DND-41 (cell line): ENCODE data around the gene GPR39.

Source experiments
- ATAC-seq: fragments of 200-7000 bp; cut with Tn5 transposase; 3 replicates; pipeline ENCODE4 v1.9.1; 2021; ENCODE audit warnings: low read depth; ENCODE audit not compliant: insufficient read depth
- DNase-seq: peaks from one replicate; pipeline ENCODE4 v3.0.0-alpha.2; 2020
- H2AFZ ChIP-seq: 2 replicates; pipeline ENCODE4 v1.6.0; 2012; ENCODE audit warnings: low read depth, low read length
- H3K27ac ChIP-seq: 2 replicates; pipeline ENCODE4 v1.5.1; 2012; ENCODE audit warnings: low read length, inconsistent platforms
- H3K27me3 ChIP-seq: fragments of 200-600 bp; sonication (generic); 2 replicates; pipeline ENCODE4 v1.6.0; 2012; ENCODE audit warnings: low read length, mild to moderate bottlenecking, inconsistent platforms; ENCODE audit not compliant: insufficient read depth, poor library complexity
- H3K36me3 ChIP-seq: 2 replicates; pipeline ENCODE4 v1.5.1; 2012; ENCODE audit warnings: low read length, inconsistent platforms; ENCODE audit not compliant: insufficient read depth
- H3K4me1 ChIP-seq: 2 replicates; pipeline ENCODE4 v1.5.1; 2012; ENCODE audit warnings: mild to moderate bottlenecking, low read length; ENCODE audit not compliant: insufficient read depth
- H3K4me2 ChIP-seq: 2 replicates; pipeline ENCODE4 v1.6.0; 2012; ENCODE audit warnings: mild to moderate bottlenecking, moderate library complexity, low read length, inconsistent platforms; ENCODE audit not compliant: insufficient read depth
- H3K4me3 ChIP-seq, 2 experiments: fragments of 200-600 bp in 1 of 2; shearing (Covaris generic) in 1 of 2; 2 replicates each; pipeline ENCODE4 v1.5.1; 2012 to 2016; ENCODE audit warnings: inconsistent platforms in 2 of 2, low read length in 2 of 2, mild to moderate bottlenecking in 2 of 2, low read depth in 1 of 2, moderate library complexity in 1 of 2
- H3K79me2 ChIP-seq: 2 replicates; pipeline ENCODE4 v1.6.0; 2012; ENCODE audit warnings: low read length, inconsistent platforms; ENCODE audit not compliant: insufficient read depth
- H3K9ac ChIP-seq: 2 replicates; pipeline ENCODE4 v1.6.0; 2012; ENCODE audit warnings: low read depth, mild to moderate bottlenecking, inconsistent platforms, low read length, moderate library complexity
- H3K9me3 ChIP-seq: 2 replicates; pipeline ENCODE4 v1.5.1; 2012; ENCODE audit warnings: low read length, moderate library complexity, mild to moderate bottlenecking, inconsistent platforms; ENCODE audit not compliant: insufficient read depth, severe bottlenecking
- H4K20me1 ChIP-seq: 2 replicates; pipeline ENCODE4 v1.6.0; 2012; ENCODE audit warnings: low read length; ENCODE audit not compliant: insufficient read depth
- CTCF ChIP-seq: IDR thresholded peaks from 2 replicates; pipeline ENCODE4 v1.5.1; 2012; ENCODE audit warnings: borderline replicate concordance, low read length, moderate library complexity, mild to moderate bottlenecking; ENCODE audit not compliant: poor library complexity, severe bottlenecking; ENCODE audit errors: extremely low read depth
- EZH2 ChIP-seq: IDR thresholded peaks from 3 replicates; pipeline ENCODE4 v1.6.1; 2012; ENCODE audit warnings: borderline replicate concordance, low read depth, mild to moderate bottlenecking, moderate library complexity, low read length, inconsistent platforms; ENCODE audit not compliant: severe bottlenecking

GPR39 gene

GRCh38 chr2:132645176-132645575, 228.6 kb downstream of the GPR39 start:
- Histone ChIP-seq H3K4me1 (no peaks in the 10 kb centered on the region), H3K9me3 (no peaks in the 10 kb centered on the region), H2AFZ (no peak overlapping the region), H3K27ac (no peak overlapping the region), H3K27me3 (no peaks in the 10 kb centered on the region), H3K9ac (no peak overlapping the region), H4K20me1 (no peaks in the 10 kb centered on the region), H3K4me3 (no peak overlapping the region), H3K79me2 (no peaks in the 10 kb centered on the region), H3K4me2 (no peak overlapping the region), H3K36me3 (no peaks in the 10 kb centered on the region)
- ATAC-seq (no peak), DNase-seq (no peak)
- TF ChIP-seq EZH2: no peak

GRCh38 chr2:132645722-132646539, 229.3 kb downstream of the GPR39 start:
- Histone ChIP-seq H3K27ac (no peak overlapping the region), H3K4me2 (no peak overlapping the region)
- DNase-seq: no peak

GRCh38 chr2:132646540-132647108, 230.0 kb downstream of the GPR39 start:
- TF ChIP-seq EZH2: no peak
- TF ChIP-seq CTCF: no peak
- Histone ChIP-seq H2AFZ (no peak overlapping the region), H3K27me3 (no peaks in the 10 kb centered on the region), H3K4me2 (no peak overlapping the region), H3K27ac (no peak overlapping the region), H3K4me3 (no peak overlapping the region), H3K9ac (no peak overlapping the region), H4K20me1 (no peaks in the 10 kb centered on the region), H3K4me1 (no peaks in the 10 kb centered on the region), H3K36me3 (no peaks in the 10 kb centered on the region), H3K9me3 (no peaks in the 10 kb centered on the region), H3K79me2 (no peaks in the 10 kb centered on the region)
- ATAC-seq (no peak), DNase-seq (no peak)

More at GRCh38 chr2:132645722-132646539, 229.3 kb downstream of the GPR39 start:
- Histone ChIP-seq H3K36me3 (no peaks in the 10 kb centered on the region), H4K20me1 (no peaks in the 10 kb centered on the region), H3K27me3 (no peaks in the 10 kb centered on the region), H3K79me2 (no peaks in the 10 kb centered on the region), H3K9me3 (no peaks in the 10 kb centered on the region), H2AFZ (no peak overlapping the region), H3K9ac (no peak overlapping the region), H3K4me3 (no peak overlapping the region), H3K4me1 (no peaks in the 10 kb centered on the region)
- TF ChIP-seq CTCF: no peak
- no peak for TF ChIP-seq EZH2
- no peak for ATAC-seq
